ENCODE data around the gene GDF7.

- TF ChIP-seq POLR2A (IDR thresholded peaks at IDR 0.05), result no peak
- no peak for TF ChIP-seq POLR2AphosphoS5 (IDR thresholded peaks at IDR 0.05)
Observed at GRCh38 chr2:20664071-20664390, 2.9 kb upstream of the GDF7 start.
